ENCODE data around the gene ODAD4.

ODAD4 gene

DNA sequence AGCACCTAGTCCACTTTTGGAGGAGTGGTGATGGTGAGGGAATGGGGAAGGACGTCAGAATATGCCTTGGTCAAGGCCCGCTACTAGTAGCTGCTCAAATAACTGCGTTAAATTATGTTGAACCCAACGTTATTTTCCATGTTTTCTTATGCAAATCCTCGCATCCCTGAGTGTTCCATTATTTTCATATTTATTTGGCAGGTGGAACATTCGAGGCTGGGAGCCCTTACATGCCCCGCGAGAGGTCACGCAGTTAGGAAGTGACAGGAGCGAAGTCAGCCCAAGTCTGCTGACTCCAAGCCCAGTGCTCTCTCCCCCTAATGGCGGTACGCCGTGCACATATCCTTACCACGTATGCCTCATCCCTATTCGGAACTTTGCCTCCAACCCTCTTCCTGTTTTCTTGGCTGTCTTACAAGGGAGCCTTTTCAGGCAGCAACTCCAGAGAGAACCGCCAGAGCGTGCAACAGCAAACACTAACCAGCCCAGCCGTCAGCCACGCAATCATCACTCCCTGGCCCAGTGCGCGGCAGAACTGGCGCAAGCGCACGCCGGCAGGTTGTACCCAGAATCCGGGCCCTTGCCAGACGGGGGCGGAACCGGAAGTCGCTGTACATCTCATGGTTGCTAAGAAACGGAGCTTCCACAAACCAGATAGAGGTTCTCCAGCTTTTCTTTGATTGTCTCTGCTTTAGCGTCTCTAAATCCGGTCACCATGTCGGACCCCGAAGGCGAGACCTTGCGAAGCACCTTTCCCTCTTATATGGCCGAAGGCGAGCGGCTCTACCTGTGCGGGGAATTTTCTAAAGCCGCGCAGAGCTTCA is at the start of gene ODAD4:
ODAD4 (plus strand) TSS at position 609 of the 824 bp plus-strand sequence; CDS start at position 716, 107 bp downstream.
- no peak for TF ChIP-seq ZFX (IDR thresholded peaks at IDR 0.05)
- TF ChIP-seq, protein P1, sequence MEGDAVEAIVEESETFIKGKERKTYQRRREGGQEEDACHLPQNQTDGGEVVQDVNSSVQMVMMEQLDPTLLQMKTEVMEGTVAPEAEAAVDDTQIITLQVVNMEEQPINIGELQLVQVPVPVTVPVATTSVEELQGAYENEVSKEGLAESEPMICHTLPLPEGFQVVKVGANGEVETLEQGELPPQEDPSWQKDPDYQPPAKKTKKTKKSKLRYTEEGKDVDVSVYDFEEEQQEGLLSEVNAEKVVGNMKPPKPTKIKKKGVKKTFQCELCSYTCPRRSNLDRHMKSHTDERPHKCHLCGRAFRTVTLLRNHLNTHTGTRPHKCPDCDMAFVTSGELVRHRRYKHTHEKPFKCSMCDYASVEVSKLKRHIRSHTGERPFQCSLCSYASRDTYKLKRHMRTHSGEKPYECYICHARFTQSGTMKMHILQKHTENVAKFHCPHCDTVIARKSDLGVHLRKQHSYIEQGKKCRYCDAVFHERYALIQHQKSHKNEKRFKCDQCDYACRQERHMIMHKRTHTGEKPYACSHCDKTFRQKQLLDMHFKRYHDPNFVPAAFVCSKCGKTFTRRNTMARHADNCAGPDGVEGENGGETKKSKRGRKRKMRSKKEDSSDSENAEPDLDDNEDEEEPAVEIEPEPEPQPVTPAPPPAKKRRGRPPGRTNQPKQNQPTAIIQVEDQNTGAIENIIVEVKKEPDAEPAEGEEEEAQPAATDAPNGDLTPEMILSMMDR (conservative IDR thresholded peaks at IDR 0.05): no peak; the same call in 1 of the 2 replicates
- H3K27ac ChIP-seq: peak within 1 kb of the TSS; percentile 66

GRCh38 chr17:41882756-41883155 is 47.7 kb upstream of the ODAD4 start:
- TF ChIP-seq, protein P1 (conservative IDR thresholded peaks at IDR 0.05): no peak
- TF ChIP-seq ZFX (IDR thresholded peaks at IDR 0.05): no peak

GRCh38 chr17:41885733-41886132 is 44.7 kb upstream of the ODAD4 start:
- TF ChIP-seq, protein P1 (conservative IDR thresholded peaks at IDR 0.05): no peak
- no peak for TF ChIP-seq ZFX (IDR thresholded peaks at IDR 0.05)
- no peak overlapping the region for H3K27ac ChIP-seq

More at GRCh38 chr17:41882756-41883155, 47.7 kb upstream of the ODAD4 start:
- H3K27ac ChIP-seq: no peak overlapping the region

DNA sequence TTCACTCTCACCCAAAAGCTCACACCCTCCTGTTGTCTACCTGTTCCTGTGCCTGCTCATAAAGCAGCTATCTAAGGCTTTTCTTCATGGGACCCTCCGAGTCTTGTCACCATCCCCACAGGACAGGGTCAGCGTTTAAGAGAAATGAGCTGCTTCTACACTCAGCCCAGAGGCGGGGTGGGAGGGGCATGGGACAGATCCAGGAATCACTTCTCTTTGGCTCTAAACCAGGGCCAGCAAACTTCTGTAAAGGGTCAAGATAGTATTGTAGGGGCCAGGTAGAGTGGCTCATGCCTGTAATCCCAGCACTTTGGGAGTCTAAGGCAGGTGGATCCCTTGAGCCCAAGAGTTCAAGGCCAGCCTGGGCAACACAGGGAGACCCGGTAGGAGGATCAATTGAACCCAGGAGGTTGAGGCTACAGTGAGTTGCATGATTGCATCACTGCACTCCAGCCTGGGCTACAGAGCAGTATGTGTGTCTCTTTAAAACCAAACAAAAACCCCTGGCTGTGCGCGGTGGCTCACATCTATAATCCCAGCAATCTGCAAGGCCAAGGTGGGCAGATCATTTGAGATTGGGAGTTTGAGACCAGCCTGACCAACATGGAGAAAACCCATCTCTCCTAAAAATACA is 42.0 kb upstream of the ODAD4 start:
- TF ChIP-seq, protein P1 (conservative IDR thresholded peaks at IDR 0.05): no peak
- TF ChIP-seq ZFX (IDR thresholded peaks at IDR 0.05): no peak

DNA sequence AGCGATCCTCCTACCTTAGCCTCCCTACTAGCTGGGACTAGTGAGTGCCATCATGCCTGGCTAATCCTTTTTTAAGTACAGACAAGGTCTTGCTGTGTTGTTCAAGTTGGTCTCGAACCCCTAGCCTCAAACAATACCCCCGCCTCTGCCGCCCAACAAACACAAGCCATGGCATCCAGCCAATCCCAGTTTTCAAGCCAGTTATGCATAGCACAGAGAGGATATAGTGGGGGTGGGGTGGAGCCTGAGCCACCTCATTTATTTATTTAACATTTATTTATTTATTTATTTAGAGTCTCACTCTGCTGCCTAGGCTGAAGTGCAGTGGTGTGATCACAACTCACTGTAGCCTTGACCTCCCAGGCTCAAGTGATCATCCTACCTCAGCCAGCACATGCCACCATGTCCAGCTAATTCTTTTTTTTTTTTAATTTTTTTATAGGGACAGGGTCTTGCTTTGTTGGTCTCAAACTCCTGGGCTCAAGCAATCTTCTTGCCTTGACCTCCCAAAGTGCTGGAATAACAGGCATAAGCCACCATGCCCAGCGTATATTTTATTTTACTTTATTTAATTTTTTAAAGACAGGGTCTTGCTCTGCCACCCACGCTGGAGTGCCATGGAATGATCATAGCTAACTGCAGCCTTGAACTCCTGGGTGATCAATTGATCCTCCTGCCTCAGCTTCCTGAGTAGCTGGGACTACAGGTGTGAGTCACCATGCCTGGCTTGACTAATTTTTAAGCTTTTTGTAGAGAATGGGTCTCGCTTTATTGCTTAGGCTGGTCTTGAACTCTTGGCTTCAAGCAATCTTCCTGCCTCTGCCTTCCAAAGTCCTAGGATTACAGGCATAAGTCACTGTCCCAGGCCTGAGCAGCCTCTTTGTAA is 39.0 kb upstream of the ODAD4 start:
- H3K27ac ChIP-seq: no peak overlapping the region
- TF ChIP-seq, protein P1 (conservative IDR thresholded peaks at IDR 0.05): no peak
- no peak for TF ChIP-seq ZFX (IDR thresholded peaks at IDR 0.05)

More for the DNA sequence above, 42.0 kb upstream of the ODAD4 start:
- no peak overlapping the region for H3K27ac ChIP-seq

GRCh38 chr17:41892021-41892376 is 38.4 kb upstream of the ODAD4 start:
- H3K27ac ChIP-seq: no peak overlapping the region
- TF ChIP-seq, protein P1 (conservative IDR thresholded peaks at IDR 0.05): no peak
- no peak for TF ChIP-seq ZFX (IDR thresholded peaks at IDR 0.05)
